Measurements from ENCODE around the gene OPCML. TPM values are rescaled to one million over a fixed set of nuclear protein-coding genes. Genes with fewer than 3 reads are reported as not detected.

OPCML gene
- polyA plus RNA-seq, 1 donor from 2014 or later: 11.6 TPM

GRCh38 chr11:132876239-132876638 is 656.1 kb downstream of the OPCML start:
- no peak overlapping the region for H2AFZ ChIP-seq (ENCODE audit: low read depth, low read length)
- no peak overlapping the region for H3K4me2 ChIP-seq (ENCODE audit: low read length)
- H3F3A ChIP-seq (ENCODE audit: insufficient read depth, low read length, poor library complexity, severe bottlenecking): no peaks in the 10 kb centered on the region

GRCh38 chr11:132874638-132875037 is 657.7 kb downstream of the OPCML start:
- Histone ChIP-seq H3K9ac (ENCODE audit: low read length) (no peak overlapping the region), H3K4me3 (ENCODE audit: low read length) (no peak overlapping the region), H3K9me3 (ENCODE audit: low read length) (no peaks in the 10 kb centered on the region), H2AFZ (ENCODE audit: low read depth, low read length) (no peak overlapping the region), H3F3A (ENCODE audit: insufficient read depth, low read length, poor library complexity, severe bottlenecking) (no peaks in the 10 kb centered on the region), H3K9me2 (ENCODE audit: insufficient read depth, low read length) (no peaks in the 10 kb centered on the region), H3K27ac (ENCODE audit: low read length) (peak overlapping the region; percentile 12), H3K36me3 (ENCODE audit: insufficient read depth, low read length) (no peaks in the 10 kb centered on the region), H4K20me1 (ENCODE audit: insufficient read depth) (no peaks in the 10 kb centered on the region), H3K27me3 (ENCODE audit: insufficient read depth, low read depth, low read length) (no peaks in the 10 kb centered on the region), H3K4me2 (ENCODE audit: low read length) (no peak overlapping the region), H3K79me2 (replicated peaks; ENCODE audit: insufficient read depth, low read length) (no peaks in the 10 kb centered on the region)
- TF ChIP-seq RAD21 (conservative IDR thresholded peaks at IDR 0.05) (no peak), REST (IDR thresholded peaks at IDR 0.05; ENCODE audit: borderline replicate concordance) (no peak), CTCF (IDR thresholded peaks at IDR 0.05; ENCODE audit: poor library complexity, severe bottlenecking) (no peak), POLR2AphosphoS5 (IDR thresholded peaks at IDR 0.05) (no peak), TAF1 (IDR thresholded peaks at IDR 0.05; ENCODE audit: low read depth) (no peak), EZH2 (IDR thresholded peaks at IDR 0.05; ENCODE audit: borderline replicate concordance, insufficient read depth, low read length, poor library complexity, severe bottlenecking) (no peak), MXI1 (conservative IDR thresholded peaks at IDR 0.05; ENCODE audit: poor library complexity, severe bottlenecking) (no peak), EP300 (conservative IDR thresholded peaks at IDR 0.05; ENCODE audit: poor library complexity, severe bottlenecking) (no peak), SMC3 (conservative IDR thresholded peaks at IDR 0.05; ENCODE audit: poor library complexity) (no peak)

More at GRCh38 chr11:132876239-132876638, 656.1 kb downstream of the OPCML start:
- Histone ChIP-seq H3K27me3 (ENCODE audit: insufficient read depth, low read depth, low read length) (no peaks in the 10 kb centered on the region), H3K79me2 (replicated peaks; ENCODE audit: insufficient read depth, low read length) (no peaks in the 10 kb centered on the region), H3K9me3 (ENCODE audit: low read length) (no peaks in the 10 kb centered on the region), H3K27ac (ENCODE audit: low read length) (no peak overlapping the region), H3K9me2 (ENCODE audit: insufficient read depth, low read length) (no peaks in the 10 kb centered on the region), H3K9ac (ENCODE audit: low read length) (no peak overlapping the region), H3K36me3 (ENCODE audit: insufficient read depth, low read length) (no peaks in the 10 kb centered on the region), H4K20me1 (ENCODE audit: insufficient read depth) (no peaks in the 10 kb centered on the region), H3K4me3 (ENCODE audit: low read length) (no peak overlapping the region)
- TF ChIP-seq CTCF (IDR thresholded peaks at IDR 0.05; ENCODE audit: poor library complexity, severe bottlenecking) (peak; percentile 37), SMC3 (conservative IDR thresholded peaks at IDR 0.05; ENCODE audit: poor library complexity) (no peak), POLR2AphosphoS5 (IDR thresholded peaks at IDR 0.05) (no peak), EZH2 (IDR thresholded peaks at IDR 0.05; ENCODE audit: borderline replicate concordance, insufficient read depth, low read length, poor library complexity, severe bottlenecking) (no peak), RAD21 (conservative IDR thresholded peaks at IDR 0.05) (peak; percentile 30)
